Measurements from ENCODE around the gene PSD2.
"Not testable (repeated sequence)": the region's sequence is repeated elsewhere in the genome, so short reads cannot be mapped to it uniquely, and the experiment has no call there.

Gene PSD2

DNA sequence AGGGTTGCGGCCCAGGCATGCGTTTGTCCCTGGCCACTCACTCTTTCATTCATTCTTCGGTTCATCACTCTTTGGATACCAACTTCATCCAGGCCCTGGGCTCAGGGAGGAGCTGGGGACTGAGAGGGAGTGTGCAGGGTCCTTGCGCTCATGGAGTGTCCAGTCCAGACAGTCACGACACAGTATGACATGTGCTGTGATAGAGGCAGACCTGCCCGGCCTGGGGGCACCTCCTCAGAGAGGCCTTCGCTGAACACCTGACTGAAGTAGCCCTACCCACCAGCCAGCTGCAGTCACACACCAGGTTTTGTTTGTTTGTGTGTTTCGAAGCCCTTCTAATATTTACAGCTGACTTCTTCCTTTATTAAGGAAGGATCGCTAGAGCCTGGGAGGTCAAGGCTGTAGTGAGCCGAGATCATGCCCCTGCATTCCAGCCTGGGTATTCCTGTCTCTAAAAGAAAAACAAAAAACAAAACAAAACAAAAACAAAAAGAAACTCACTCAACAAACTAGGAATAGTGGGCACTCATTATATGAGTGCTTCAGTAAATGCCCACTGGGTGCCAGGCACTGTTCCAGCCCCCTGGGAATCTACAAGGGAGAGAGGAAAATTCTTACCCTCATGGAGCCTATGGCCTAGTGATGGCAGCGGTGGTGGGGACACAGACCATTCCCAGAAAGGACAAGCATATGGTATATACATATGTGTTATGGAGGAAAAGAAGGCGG is 6.3 kb upstream of the PSD2 start:
- DNase-seq (ENCODE audit: low read depth in 2 of 2) = no peak

- no peak for DNase-seq (ENCODE audit: low read depth in 2 of 2)
These were observed 5.8 kb upstream of the PSD2 start for GRCh38 chr5:139789845-139790189.

DNA sequence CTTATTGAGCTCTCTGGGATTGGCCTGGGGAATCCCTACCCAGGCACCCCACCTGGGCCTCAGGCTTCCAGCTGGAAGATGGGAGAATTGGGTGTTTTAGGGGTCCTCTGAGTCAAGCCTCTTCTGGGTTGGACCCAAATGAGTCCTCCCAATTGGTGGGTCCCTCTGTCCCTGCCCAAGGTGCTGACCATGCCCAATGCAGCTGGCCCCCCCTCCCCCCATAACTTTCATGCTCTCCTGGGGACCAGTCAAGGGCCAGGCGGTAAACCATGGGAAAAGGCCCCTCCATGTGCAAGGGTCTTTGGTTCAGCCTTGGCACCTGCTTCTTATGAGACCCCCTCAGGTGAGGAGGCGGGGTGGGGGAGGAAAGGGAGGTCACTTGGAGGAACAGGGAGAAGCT is 3.4 kb upstream of the PSD2 start:
- no peak for DNase-seq (ENCODE audit: low read depth in 2 of 2)

- not testable (repeated sequence) for DNase-seq (ENCODE audit: low read depth in 2 of 2)
These were observed 3.0 kb upstream of the PSD2 start for GRCh38 chr5:139792655-139793054.

DNA sequence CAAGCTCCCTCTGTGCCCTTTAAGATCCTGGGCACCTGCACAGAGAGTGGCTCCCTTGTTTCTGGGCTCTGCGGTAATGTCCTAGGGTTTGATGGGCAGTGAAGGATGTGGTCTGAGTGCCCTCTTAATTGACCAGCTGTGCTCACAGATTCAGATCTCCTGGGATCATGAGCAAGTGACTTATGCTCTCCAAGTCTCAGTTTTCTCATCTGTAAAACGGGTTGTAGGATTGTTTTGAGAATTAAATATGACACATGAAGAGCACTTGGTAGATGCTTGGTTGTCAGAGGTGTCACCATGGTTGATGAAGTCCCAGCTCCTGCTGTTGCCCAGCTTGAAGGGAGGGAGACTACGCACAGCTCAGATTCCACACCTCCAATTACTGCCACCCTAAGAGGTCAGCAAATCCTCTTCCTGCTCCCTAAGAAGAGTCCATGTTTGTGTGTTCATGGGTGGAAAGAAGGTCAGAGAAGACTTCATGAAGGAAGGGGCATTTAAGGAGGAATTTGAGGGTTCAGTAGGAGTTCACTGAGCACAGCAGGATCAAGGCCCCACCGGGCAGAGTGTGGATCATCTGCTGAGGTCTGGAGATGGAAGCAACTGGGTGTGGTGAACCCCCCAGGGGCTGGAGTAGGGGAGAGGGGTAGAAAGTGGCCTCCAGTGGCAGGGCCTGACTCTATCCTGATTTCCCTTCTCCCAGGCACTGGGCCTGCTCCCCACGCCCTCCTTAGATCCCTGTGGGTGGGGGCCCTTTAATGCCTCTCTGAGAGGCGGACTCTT is 1.4 kb upstream of the PSD2 start:
- no peak for DNase-seq (ENCODE audit: low read depth in 2 of 2)

- DNase-seq (ENCODE audit: low read depth in 2 of 2) = no peak
These were observed 626 bp downstream of the PSD2 start for GRCh38 chr5:139796061-139796806.

GRCh38 chr5:139797335-139797734 is 1.7 kb downstream of the PSD2 start:
- DNase-seq (ENCODE audit: low read depth in 2 of 2) = no peak

- no peak for DNase-seq (ENCODE audit: low read depth in 2 of 2)
These were observed 2.4 kb downstream of the PSD2 start for GRCh38 chr5:139797856-139798510.

- DNase-seq (ENCODE audit: low read depth in 2 of 2) = no peak
These were observed 3.3 kb downstream of the PSD2 start for GRCh38 chr5:139798883-139799282.

DNA sequence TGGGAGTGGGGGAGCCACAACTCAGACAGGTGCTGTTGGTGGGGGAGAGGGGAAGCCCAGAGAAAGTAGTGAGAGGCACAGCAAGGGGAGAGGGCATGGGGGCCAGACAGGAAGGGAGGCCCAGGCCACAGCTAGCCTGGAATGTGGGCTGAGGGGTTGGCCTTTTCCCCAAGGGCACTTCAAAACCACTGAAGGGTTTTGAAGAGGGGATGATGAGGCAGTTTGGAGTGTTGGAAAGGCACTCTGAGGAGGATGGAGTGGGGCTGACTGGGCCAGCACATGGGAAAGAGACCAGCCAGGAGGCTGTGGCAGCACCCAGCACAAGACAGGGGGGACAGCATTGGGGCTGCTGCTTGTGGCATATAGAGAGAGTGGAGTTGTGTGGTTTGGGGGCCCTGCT is 3.8 kb downstream of the PSD2 start:
- DNase-seq (ENCODE audit: low read depth in 2 of 2) = no peak

DNA sequence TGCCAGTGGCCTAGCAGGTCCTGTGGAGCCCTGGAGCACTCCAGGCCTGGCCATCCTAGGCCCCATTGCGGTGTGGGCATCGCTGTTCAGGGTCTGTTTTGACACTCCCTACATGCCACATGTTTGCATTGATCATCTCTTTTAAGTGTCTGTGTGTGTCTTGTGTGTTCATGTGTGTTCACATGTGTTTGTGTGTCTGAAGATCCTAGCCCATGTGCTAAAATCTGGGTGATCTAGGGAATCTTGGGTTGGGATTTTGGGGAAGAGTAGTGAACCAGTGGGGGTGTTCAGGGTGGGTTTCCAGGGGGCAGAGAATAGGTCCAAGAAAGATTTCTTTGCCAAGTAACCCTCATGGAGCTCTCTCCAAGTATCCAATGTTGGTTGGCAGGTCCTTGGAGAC is 8.4 kb downstream of the PSD2 start:
- DNase-seq (ENCODE audit: low read depth in 2 of 2) = no peak

GRCh38 chr5:139804800-139805397 is 9.3 kb downstream of the PSD2 start:
- DNase-seq (ENCODE audit: low read depth in 2 of 2) = no peak

DNA sequence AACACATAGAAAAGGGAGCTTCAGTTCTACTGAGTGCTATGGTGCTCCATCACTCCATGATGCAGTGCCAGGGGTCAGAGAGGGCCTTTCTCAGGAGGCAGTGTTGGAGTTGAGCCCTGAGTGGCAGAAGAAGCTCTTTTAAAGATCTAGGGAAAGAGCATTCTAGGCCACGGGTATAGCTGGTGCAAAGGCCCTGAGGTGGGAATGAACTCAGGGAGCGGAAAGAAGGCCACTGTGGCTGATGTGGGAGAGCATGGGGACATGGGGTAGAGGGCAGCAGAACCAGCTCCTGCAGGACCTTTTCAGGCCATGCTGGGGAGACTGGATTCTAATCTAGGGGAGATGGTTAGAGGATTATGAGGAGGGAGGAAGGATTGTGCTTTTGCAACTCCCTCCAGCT is 9.9 kb downstream of the PSD2 start:
- no peak for DNase-seq (ENCODE audit: low read depth in 2 of 2)

GRCh38 chr5:139806111-139806510 is 10.5 kb downstream of the PSD2 start:
- no peak for DNase-seq (ENCODE audit: low read depth in 2 of 2)

GRCh38 chr5:139806726-139807646 is 11.4 kb downstream of the PSD2 start:
- DNase-seq (ENCODE audit: low read depth in 2 of 2) = no peak

DNA sequence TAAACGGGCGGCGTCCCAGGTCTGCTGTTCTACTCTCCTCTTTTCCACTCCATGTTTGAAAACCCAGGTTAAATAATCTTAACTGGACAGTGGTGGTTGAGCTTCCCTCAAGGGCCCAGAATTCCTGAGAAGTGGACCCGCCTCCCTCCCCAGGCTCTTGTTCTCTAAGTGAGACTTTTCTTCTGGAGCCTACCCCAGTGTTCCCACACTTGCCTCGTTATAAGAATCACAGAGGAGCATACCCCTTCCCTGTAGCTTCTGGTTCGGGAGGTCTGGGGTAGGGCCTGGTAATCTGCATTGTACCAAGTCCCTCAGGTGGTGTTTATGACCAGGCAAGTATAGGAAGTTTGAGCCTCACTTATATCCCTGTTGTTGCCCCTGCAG is 12.0 kb downstream of the PSD2 start:
- DNase-seq (ENCODE audit: low read depth in 2 of 2) = no peak

DNA sequence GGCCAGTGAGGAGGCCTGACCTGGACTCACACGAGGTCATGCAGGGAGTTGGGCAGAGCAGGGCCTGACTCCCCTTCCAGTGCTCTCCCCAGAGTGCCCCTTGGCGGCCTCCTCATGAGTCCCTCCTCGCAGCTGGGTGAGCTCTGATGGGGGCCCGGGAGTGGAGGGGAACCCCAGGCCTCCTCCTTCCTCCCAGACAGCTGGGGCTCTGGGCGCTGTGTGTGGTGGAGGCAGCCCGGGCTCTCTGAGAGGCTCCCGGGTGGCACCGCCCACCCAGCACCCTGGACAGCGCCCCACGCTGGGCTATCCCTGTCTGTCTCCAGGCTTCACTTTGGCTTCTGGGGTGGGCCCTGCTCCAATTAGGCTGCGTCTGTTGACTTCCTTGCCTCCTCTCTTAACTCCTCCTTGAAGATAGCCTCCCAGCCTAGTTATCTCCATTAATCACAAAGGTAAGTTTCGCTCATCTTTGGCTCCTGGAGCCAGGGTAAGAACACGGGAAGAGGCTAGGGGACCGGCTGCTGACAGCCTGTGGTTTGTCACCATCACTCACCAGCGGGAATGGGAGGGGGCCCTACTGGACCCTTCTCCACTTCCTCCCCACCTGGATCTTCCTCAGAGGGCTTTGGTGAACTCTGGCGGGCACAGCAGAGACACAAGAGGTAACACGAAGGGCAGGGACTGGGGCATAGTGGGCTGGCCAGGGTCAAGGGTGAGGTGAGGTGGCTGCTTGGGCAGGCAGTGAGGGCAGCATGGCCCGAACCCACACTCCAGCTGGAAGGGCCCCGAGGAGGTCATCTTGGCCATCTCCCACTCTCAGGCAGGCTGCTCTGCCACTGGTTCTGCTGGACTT is 13.1 kb downstream of the PSD2 start:
- peak; percentile 23 to 50 for DNase-seq (ENCODE audit: low read depth in 2 of 2)

DNA sequence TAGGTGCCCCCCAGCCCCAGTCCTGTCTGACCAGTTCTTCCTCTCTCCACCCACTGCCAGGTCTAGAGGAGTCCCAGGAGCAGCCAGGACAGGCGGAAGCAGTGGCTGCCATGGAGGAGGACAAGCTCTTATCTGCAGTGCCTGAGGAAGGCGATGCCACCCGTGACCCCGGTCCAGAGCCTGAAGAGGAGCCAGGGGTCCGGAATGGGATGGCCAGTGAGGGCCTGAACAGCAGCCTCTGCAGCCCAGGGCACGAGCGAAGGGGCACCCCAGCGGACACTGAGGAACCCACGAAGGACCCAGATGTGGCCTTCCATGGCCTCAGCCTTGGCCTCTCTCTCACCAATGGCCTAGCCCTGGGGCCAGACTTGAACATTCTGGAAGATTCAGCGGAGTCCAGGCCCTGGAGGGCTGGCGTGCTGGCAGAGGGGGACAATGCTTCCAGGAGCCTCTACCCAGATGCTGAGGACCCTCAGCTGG is 13.8 kb downstream of the PSD2 start:
- no peak for DNase-seq (ENCODE audit: low read depth in 2 of 2)

Data from stimulated activated CD4-positive, alpha-beta T cell treated with anti-CD3 and anti-CD28 coated beads, Interleukin-4, amount 100 ng/mL, for 48 hours (primary cell).